Ovary (tissue), 3 donors: ENCODE results near the gene PLG.

Experiments used
- CTCF ChIP-seq, 3 donors: fragments of 450-650 bp in 2 of 3; fragments of 200-600 bp in 1 of 3; IDR thresholded peaks; one replicate each; pipeline versions ENCODE4 v1.5.1 to v1.8.0; 2016 to 2022; ENCODE audit warnings: antibody characterized with exemption in 3 of 3, mild to moderate bottlenecking in 1 of 3
- EP300 ChIP-seq: sonication (generic); formaldehyde crosslinking; IDR thresholded peaks from one replicate; pipeline ENCODE4 v1.6.1; 2017; ENCODE audit warnings: antibody characterized with exemption
- POLR2A ChIP-seq: fragments of 450-650 bp; IDR thresholded peaks from one replicate; pipeline ENCODE4 v1.6.1; 2017; ENCODE audit warnings: antibody characterized with exemption, mild to moderate bottlenecking, moderate library complexity
- donor health status: DM: no; HTN: no; CAD: no.

GRCh38 chr6:160799801-160800506 is 97.9 kb downstream of the PLG start:
- TF ChIP-seq CTCF (IDR thresholded peaks at IDR 0.05) (no peak), POLR2A (no peak), EP300 (no peak)
